Measurements from ENCODE around the gene CNPPD1.
"Not testable (repeated sequence)": the region's sequence is repeated elsewhere in the genome, so short reads cannot be mapped to it uniquely, and the experiment has no call there.

Gene CNPPD1

DNA sequence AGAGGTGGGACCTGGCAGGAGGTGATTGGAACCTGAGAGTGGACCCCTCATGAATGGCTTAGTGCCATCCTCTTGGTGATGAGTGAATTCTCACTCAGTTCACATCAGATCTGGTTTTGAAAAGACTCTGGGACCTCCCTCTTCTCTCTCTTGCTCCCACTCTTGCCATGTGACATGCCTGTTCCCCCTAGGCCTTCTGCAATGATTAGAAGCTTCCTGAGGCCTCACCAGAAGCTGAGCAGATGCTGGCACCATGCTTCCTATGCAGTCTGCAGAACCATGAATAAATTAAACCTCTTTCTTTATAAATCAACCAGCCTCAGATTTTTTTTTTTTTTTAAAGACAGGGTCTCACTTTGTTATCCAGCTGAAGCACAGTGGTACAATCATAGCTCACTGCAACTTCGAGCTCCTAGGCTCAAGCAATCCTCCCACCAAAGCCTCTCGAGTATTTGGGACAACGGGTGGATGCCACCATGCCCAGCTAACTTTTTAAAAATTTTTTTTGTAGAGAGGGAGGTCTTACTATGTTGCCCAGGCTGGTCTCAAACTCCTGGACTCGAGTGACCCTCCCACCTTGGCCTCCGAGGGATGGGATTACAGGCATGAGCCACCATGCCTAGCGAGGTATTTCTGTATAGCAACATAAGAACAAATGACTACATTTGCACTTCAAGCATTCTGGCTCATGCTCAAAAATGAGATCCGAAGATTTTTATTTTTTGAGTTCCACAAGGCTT lies 27.9 kb upstream of the CNPPD1 start:
- no peak for DNase-seq
- peaks cover 23% of the 10 kb centered on the region for H3K36me3 Mint-ChIP-seq
- H3K27me3 Mint-ChIP-seq: peaks cover 5% of the 10 kb centered on the region
- no peak overlapping the region for H3K27ac Mint-ChIP-seq
- H3K4me1 Mint-ChIP-seq: peaks cover 48% of the 10 kb centered on the region
- CTCF ChIA-PET: interaction anchor here (1.0 to 1.2 kb wide), 2 partner anchors 15 to 90 kb away, joined by 4 read pairs; no protein-coding TSS in a partner anchor
- peaks cover 7% of the 10 kb centered on the region for H3K9me3 Mint-ChIP-seq
- H3K4me3 Mint-ChIP-seq: no peak overlapping the region

DNA sequence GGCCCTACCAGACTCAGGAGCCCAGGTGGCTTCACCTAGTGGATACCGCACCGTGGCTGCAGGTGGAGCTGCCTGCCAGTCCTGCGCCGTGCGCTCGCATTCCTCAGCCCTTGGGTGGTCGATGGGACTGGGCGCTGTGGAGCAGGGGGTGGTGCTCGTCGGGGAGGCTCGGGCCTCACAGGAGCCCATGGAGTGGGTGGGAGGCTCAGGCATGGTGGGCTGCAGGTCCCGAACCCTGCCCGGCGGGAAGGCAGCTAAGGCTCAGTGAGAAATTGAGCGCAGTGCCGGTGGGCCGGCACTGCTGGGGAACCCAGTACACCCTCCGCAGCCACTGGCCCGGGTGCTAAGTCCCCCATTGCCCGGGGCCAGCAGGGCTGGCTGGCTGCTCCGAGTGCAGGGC lies 24.6 kb upstream of the CNPPD1 start:
- peaks cover 24% of the 10 kb centered on the region for H3K27me3 Mint-ChIP-seq
- CTCF ChIA-PET: interaction anchor here (1.4 kb wide), 1 partner anchor 172 kb away, joined by 4 read pairs; no protein-coding TSS in a partner anchor
- not testable (repeated sequence) for H3K27ac Mint-ChIP-seq

DNA sequence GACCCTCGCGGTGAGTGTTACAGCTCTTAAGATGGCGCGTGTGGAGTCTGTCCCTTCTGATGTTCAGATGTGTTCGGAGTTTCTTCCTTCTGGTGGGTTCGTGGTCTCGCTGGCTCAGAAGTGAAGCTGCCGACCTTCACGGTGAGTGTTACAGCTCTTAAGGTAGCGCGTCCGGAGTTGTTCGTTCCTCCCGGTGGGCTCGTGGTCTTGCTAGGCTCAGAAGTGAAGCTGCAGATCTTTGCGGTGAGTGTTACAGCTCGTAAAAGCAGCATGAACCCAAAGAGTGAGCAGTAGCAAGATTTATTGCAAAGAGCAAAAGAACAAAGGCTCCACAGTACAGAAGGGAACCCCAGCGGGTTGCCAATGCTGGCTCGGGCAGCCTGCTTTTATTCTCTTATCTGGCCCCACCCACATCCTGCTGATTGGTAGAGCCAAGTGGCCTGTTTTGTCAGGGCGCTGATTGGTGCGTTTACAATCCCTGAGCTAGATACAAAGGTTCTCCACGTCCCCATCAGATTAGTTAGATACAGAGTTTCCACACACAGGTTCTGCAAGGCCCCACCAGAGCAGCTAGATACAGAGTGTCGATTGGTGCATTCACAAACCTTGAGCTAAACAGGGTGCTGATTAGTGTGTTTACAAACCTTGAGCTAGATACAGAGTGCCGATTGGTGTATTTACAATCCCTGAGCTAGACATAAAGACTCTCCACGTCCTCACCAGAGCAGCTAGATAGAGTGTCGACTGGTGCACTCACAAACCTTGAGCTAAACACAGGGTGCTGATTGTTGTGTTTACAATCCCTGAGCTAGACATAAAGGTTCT lies 24.0 kb upstream of the CNPPD1 start:
- Mint-ChIP-seq H3K27me3 (peaks cover 30% of the 10 kb centered on the region), H3K27ac (peak overlapping the region; percentile 86), H3K4me3 (peak overlapping the region; percentile 16), H3K4me1 (peaks cover 14% of the 10 kb centered on the region)
- H3K9me3 Mint-ChIP-seq, H3K36me3 Mint-ChIP-seq, DNase-seq: not testable (repeated sequence)
- CTCF ChIA-PET: interaction anchor here (1.0 to 1.4 kb wide), 2 partner anchors 98 to 171 kb away, joined by 3 to 4 read pairs; no protein-coding TSS in a partner anchor

More for the DNA sequence above, 24.6 kb upstream of the CNPPD1 start:
- H3K9me3 Mint-ChIP-seq, H3K4me3 Mint-ChIP-seq, H3K36me3 Mint-ChIP-seq, DNase-seq: not testable (repeated sequence)
- peaks cover 21% of the 10 kb centered on the region for H3K4me1 Mint-ChIP-seq

DNA sequence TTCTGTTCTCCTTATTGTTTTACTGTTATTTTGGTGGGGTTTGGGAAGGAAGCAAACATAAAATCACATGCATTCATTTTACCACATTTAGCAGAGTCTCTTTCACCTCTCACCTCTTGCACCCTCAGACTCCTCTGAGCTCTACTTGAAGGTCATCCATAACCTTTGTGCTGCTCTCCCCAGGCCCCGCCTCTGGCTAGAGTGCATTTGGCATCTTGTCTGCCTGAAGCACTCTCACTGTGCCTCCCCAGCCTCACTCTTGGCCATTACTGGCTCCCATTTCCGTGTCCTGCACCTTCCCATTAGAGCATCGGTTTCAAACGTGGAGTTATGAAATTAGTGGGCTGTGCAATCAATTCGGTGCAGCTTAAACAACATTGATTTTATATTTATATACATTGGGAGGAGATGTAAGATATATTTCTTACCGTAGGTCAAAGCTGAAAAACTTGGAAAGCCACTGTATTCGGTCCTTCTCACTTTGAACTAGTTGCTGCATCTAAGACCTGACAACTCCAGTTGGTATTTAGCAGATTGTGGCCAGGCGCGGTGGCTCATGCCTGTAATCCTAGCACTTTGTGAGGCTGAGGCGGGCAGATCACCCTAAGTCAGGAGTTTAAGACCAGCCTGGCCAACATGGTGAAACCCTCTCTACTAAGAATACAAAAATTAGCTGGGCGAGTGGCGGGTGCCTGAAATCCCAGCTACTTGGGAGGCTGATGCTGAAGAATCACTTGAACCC lies 22.9 kb upstream of the CNPPD1 start:
- H3K4me3 Mint-ChIP-seq: no peak overlapping the region
- H3K27ac Mint-ChIP-seq: no peak overlapping the region
- DNase-seq: no peak
- H3K36me3 Mint-ChIP-seq: peaks cover 3% of the 10 kb centered on the region
- H3K4me1 Mint-ChIP-seq: peaks cover 8% of the 10 kb centered on the region
- H3K27me3 Mint-ChIP-seq: peaks cover 33% of the 10 kb centered on the region
- CTCF ChIA-PET: interaction anchor here (1.0 to 1.4 kb wide), 2 partner anchors 100 to 170 kb away, joined by 3 to 4 read pairs; no protein-coding TSS in a partner anchor
- peaks cover 7% of the 10 kb centered on the region for H3K9me3 Mint-ChIP-seq

DNA sequence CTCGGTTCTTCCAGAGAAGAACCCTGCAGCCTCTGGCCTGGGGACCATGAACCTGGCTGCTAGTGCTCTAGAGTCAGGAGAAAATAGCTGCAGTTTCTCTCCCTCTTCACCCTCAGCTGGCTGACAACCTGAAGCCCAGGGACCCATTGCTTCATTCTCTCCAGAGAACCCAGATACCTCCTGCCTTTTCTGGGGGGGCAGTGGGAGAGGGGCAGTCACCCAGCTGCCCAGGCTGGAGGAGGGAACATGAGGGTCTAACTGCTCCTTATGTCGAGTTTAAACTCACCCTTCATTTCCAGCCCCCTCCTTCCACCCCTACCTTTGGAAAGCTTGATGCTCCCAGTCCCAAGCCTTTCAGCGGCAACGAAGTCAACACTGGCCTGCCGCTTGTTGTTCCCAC lies 22.2 kb upstream of the CNPPD1 start:
- Mint-ChIP-seq H3K27me3 (peaks cover 33% of the 10 kb centered on the region), H3K4me1 (peaks cover 8% of the 10 kb centered on the region), H3K27ac (no peak overlapping the region), H3K9me3 (peaks cover 4% of the 10 kb centered on the region), H3K36me3 (peaks cover 3% of the 10 kb centered on the region), H3K4me3 (no peak overlapping the region)
- no peak for DNase-seq
- CTCF ChIA-PET: interaction anchor here (0.7 kb wide), 1 partner anchor 35 kb away, joined by 3 read pairs; no protein-coding TSS in a partner anchor

DNA sequence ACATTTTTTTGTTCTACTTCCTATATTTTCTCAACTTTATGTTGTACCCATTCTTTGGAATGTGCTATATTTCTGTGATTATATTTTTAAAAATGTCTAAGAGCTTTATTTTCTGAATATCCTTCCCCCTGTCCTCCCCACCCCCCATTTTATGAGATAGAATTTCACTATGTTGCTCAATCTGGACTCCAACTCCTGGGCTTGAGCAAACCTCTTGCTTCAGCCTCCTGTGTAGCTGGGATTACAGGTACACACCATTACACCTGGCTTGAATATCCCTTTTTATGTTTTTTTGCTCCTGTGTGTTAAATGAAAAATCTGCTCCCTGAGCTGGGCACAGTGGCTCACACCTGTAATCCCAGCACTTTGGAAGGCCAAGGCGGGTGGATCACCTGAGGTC lies 20.7 kb upstream of the CNPPD1 start:
- no peaks in the 10 kb centered on the region for H3K36me3 Mint-ChIP-seq
- peaks cover 8% of the 10 kb centered on the region for H3K4me1 Mint-ChIP-seq
- peaks cover 4% of the 10 kb centered on the region for H3K9me3 Mint-ChIP-seq
- no peak overlapping the region for H3K27ac Mint-ChIP-seq
- no peak overlapping the region for H3K4me3 Mint-ChIP-seq
- DNase-seq: no peak
- peaks cover 33% of the 10 kb centered on the region for H3K27me3 Mint-ChIP-seq
- CTCF ChIA-PET: interaction anchor here (0.6 to 1.7 kb wide), 3 partner anchors 16 to 103 kb away, joined by 3 read pairs; no protein-coding TSS in a partner anchor

DNA sequence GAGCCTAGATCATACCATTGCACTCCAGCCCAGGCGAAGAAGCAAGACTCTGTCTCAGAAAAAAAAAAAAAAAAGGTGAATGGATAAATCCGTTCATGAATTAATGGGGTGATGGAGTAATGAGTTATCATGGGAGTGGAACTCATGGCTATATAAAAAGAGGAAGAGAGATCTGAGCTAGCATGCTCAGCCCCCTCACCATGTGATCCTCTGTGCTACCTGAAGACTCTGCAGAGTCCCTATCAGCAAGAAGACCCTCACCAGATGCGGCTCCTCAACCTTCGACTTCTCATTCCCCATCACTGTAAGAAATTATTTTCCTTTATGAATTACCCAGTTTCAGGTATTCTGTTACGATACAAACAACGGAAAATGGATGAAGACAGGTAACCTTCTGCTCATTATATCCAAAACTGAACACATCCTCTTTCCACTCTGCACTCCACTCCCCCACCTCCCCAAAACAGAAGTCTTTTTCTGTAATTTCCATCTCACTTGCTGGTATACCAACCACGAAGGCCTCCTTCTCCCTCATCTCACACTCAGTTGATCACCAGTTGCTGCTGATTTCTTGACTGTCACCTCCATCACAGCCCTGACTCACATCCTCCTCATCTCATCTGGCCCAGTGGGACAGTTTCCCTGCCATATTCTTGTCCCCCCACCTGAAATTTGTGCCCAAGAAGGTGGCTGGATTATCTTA lies 10.2 kb upstream of the CNPPD1 start:
- CTCF ChIA-PET: no interaction called here
- H3K27me3 Mint-ChIP-seq: no peaks in the 10 kb centered on the region
- DNase-seq: no peak
- peaks cover 23% of the 10 kb centered on the region for H3K4me1 Mint-ChIP-seq
- H3K4me3 Mint-ChIP-seq: no peak overlapping the region
- H3K27ac Mint-ChIP-seq: no peak overlapping the region
- peaks cover 39% of the 10 kb centered on the region for H3K36me3 Mint-ChIP-seq
- H3K9me3 Mint-ChIP-seq: no peaks in the 10 kb centered on the region

DNA sequence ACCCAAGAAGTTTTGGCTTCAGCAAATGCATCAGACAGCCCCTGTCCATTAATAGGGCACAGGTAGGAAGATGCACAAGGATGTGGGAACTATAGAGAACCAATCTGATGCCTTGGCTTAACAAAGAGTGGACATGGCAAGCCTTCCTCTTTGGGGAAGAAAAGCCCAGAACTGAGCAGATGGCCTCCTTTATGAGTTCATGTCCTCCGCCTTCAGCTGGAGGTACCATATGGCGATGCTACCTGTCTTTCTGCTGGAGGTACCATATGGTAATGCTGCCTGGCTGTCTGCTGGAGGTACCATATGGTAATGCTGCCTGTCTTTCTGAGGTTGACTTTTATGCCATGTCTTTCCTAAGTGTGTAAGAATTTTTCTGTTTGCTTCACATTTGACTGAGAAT lies 7.4 kb upstream of the CNPPD1 start:
- no peak for DNase-seq
- H3K27me3 Mint-ChIP-seq: no peaks in the 10 kb centered on the region
- CTCF ChIA-PET: no interaction called here
- no peak overlapping the region for H3K27ac Mint-ChIP-seq
- peaks cover 57% of the 10 kb centered on the region for H3K36me3 Mint-ChIP-seq
- H3K9me3 Mint-ChIP-seq: no peaks in the 10 kb centered on the region
- H3K4me1 Mint-ChIP-seq: peaks cover 51% of the 10 kb centered on the region
- H3K4me3 Mint-ChIP-seq: no peak overlapping the region

DNA sequence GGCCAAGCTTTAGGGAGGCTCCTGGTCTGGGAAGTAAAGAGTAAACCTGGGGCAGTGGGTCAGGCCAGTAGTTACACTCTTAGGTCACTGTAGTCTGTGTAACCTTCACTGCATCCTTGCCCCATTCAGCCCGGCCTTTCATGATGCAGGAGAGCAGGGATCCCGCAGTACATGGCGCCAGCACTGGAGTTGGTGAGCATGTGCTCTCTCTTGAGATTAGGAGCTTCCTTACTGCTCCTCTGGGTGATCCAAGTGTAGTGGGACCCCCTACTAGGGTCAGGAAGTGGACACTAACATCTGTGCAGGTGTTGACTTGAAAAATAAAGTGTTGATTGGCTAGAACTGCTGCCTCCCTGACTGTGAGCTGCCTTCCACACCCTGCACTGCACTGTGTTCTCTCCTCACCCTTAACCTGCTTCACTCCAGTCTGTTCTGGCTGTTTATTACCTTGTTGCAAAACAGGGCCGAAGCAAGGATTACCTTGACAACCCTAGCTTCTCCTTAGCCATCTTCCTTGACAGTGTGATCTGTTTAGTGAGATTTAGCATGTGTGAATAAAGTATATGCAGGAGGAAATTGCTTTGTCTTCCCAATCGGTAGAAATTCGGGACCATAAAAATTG lies 6.5 kb upstream of the CNPPD1 start:
- DNase-seq: no peak
- Mint-ChIP-seq H3K36me3 (peaks cover 58% of the 10 kb centered on the region), H3K9me3 (no peaks in the 10 kb centered on the region), H3K4me3 (no peak overlapping the region), H3K27me3 (no peaks in the 10 kb centered on the region), H3K27ac (no peak overlapping the region), H3K4me1 (peaks cover 54% of the 10 kb centered on the region)
- CTCF ChIA-PET: interaction anchor here (1.4 to 1.6 kb wide), 2 partner anchors 10 to 13 kb away, joined by 5 to 6 read pairs; partner anchors contain the start of gene SLC23A3

DNA sequence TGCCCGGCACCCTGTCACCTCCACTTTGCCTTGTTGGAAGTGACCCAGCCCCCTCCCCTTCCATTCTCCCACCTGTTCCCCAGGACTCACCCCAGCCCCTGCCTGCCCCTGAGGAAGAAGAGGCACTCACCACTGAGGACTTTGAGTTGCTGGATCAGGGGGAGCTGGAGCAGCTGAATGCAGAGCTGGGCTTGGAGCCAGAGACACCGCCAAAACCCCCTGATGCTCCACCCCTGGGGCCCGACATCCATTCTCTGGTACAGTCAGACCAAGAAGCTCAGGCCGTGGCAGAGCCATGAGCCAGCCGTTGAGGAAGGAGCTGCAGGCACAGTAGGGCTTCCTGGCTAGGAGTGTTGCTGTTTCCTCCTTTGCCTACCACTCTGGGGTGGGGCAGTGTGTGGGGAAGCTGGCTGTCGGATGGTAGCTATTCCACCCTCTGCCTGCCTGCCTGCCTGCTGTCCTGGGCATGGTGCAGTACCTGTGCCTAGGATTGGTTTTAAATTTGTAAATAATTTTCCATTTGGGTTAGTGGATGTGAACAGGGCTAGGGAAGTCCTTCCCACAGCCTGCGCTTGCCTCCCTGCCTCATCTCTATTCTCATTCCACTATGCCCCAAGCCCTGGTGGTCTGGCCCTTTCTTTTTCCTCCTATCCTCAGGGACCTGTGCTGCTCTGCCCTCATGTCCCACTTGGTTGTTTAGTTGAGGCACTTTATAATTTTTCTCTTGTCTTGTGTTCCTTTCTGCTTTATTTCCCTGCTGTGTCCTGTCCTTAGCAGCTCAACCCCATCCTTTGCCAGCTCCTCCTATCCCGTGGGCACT lies 5.8 kb upstream of the CNPPD1 start:
- Mint-ChIP-seq H3K27me3 (no peaks in the 10 kb centered on the region), H3K36me3 (peaks cover 59% of the 10 kb centered on the region), H3K4me1 (peaks cover 55% of the 10 kb centered on the region), H3K4me3 (no peak overlapping the region), H3K27ac (peak overlapping the region; percentile 73), H3K9me3 (no peaks in the 10 kb centered on the region)
- CTCF ChIA-PET: interaction anchor here (1.0 to 2.0 kb wide), 4 partner anchors 11 to 112 kb away, joined by 3 to 7 read pairs (median 6); partner anchors contain the start of genes SLC23A3 and ZFAND2B
- no peak for DNase-seq

DNA sequence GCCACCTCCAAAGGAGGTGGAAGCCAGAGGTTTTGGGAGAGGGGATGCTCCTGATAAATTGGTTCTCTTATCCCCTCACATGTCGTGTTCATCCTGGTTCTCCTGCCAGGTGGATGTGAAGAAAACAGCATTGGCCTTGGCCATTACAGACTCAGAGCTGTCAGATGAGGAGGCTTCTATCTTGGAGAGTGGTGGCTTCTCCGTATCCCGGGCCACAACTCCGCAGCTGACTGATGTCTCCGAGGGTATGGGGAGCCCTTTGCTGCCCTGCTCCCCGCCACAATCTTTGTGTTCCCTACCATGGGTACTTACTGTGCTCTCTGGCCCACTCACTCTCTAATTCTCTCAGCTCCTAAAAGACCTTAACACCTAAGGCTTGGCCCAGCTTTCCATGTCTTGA lies 4.8 kb upstream of the CNPPD1 start:
- Mint-ChIP-seq H3K27me3 (no peaks in the 10 kb centered on the region), H3K36me3 (peaks cover 58% of the 10 kb centered on the region), H3K4me3 (peak overlapping the region; percentile 16), H3K27ac (peak overlapping the region; percentile 73), H3K4me1 (peaks cover 54% of the 10 kb centered on the region), H3K9me3 (no peaks in the 10 kb centered on the region)
- CTCF ChIA-PET: interaction anchor here (0.8 to 2.4 kb wide), 4 partner anchors 10 to 25 kb away, joined by 3 to 16 read pairs (median 6); partner anchors contain the start of gene ZFAND2B
- DNase-seq: no peak

DNA sequence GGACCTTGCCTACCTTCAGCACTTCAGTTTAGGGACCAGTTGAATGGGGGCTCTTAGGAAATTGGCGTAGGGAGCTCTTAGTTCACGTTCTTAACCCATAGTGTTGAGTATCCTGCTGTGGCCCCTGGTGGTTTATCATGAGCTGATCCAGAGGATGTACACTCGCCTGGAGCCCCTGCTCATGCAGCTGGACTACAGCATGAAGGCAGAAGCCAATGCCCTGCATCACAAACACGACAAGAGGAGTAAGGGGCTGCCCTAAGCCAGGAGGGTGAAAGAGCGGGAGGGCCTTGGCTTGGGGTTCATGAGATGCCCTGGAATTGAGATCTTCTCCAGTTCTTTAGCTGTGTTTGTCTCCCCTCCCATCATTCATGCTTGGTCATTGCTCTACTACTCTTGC lies 4.2 kb upstream of the CNPPD1 start:
- H3K27me3 Mint-ChIP-seq: no peaks in the 10 kb centered on the region
- H3K27ac Mint-ChIP-seq: peak overlapping the region; percentile 58
- peaks cover 55% of the 10 kb centered on the region for H3K36me3 Mint-ChIP-seq
- H3K9me3 Mint-ChIP-seq: no peaks in the 10 kb centered on the region
- no peak for DNase-seq
- CTCF ChIA-PET: interaction anchor here (0.8 to 2.4 kb wide), 4 partner anchors 9 to 25 kb away, joined by 3 to 16 read pairs (median 5); partner anchors contain the start of gene ZFAND2B
- H3K4me1 Mint-ChIP-seq: peaks cover 54% of the 10 kb centered on the region
- peak overlapping the region; percentile 2 for H3K4me3 Mint-ChIP-seq
